GM20000 (cell line): Measurements from ENCODE around the gene TOR1AIP2.

Experiments used
- DNase-seq: peaks from one replicate; pipeline ENCODE4 v3.0.0; 2012; ENCODE audit warnings: low spot score
- CTCF ChIP-seq: IDR thresholded peaks from 2 replicates; pipeline ENCODE4 v1.5.1; 2012; ENCODE audit warnings: mild to moderate bottlenecking, control low read depth; ENCODE audit errors: extremely low read depth, missing control alignments

Gene TOR1AIP2

GRCh38 chr1:179817056-179817455, 60.5 kb downstream of the TOR1AIP2 start:
- no peak for DNase-seq
- TF ChIP-seq CTCF: no peak

- no peak for DNase-seq
- no peak for TF ChIP-seq CTCF
Measured at GRCh38 chr1:179816196-179816960, 61.2 kb downstream of the TOR1AIP2 start.

GRCh38 chr1:179815641-179816040, 62.0 kb downstream of the TOR1AIP2 start:
- no peak for TF ChIP-seq CTCF
- DNase-seq: no peak

GRCh38 chr1:179814546-179814838, 63.1 kb downstream of the TOR1AIP2 start:
- DNase-seq: no peak
- no peak for TF ChIP-seq CTCF

- TF ChIP-seq CTCF: no peak
- no peak for DNase-seq
Measured at GRCh38 chr1:179813626-179814545, 63.7 kb downstream of the TOR1AIP2 start.

- no peak for DNase-seq
Measured at GRCh38 chr1:179812501-179813292, 64.9 kb downstream of the TOR1AIP2 start.

More at GRCh38 chr1:179812501-179813292, 64.9 kb downstream of the TOR1AIP2 start:
- no peak for TF ChIP-seq CTCF
